Astrocyte (in vitro differentiated cells and primary cell): Measurements from ENCODE around the gene CDRT15.

Experiments used
- CTCF ChIP-seq: IDR thresholded peaks from 2 replicates; pipeline ENCODE4 v1.5.1; 2011; ENCODE audit warnings: low read depth, mild to moderate bottlenecking, inconsistent platforms, low read length, moderate library complexity; ENCODE audit not compliant: insufficient read depth
- EZH2 ChIP-seq: IDR thresholded peaks from 2 replicates; pipeline ENCODE4 v1.6.1; 2012; ENCODE audit warnings: mild to moderate bottlenecking, low read length, inconsistent platforms; ENCODE audit not compliant: insufficient read depth

GRCh38 chr17:14222611-14223010, 14.1 kb downstream of the CDRT15 start:
- TF ChIP-seq CTCF (no peak), EZH2 (no peak)
